ENCODE results near the gene DIAPH1. TPM values are rescaled to one million over a fixed set of nuclear protein-coding genes. Genes with fewer than 3 reads are reported as not detected.

Gene DIAPH1
- total RNA-seq, 1 donor from 2014 or later, result 20.4 TPM

GRCh38 chr5:141657404-141657803 lies 38.6 kb upstream of the DIAPH1 start:
- Mint-ChIP-seq H3K4me3 (no peak overlapping the region), H3K9me3 (no peaks in the 10 kb centered on the region), H3K27ac (no peak overlapping the region), H3K4me1 (no peaks in the 10 kb centered on the region), H3K27me3 (ENCODE audit: insufficient read depth, low read depth) (no peaks in the 10 kb centered on the region), H3K36me3 (peaks cover 26% of the 10 kb centered on the region)
- Histone ChIP-seq H3K4me3 (no peak overlapping the region), H3K4me2 (no peak overlapping the region), H3K27me3 (no peaks in the 10 kb centered on the region), H3K9ac (no peak overlapping the region), H3K36me3 (no peaks in the 10 kb centered on the region), H2AFZ (replicated peaks) (no peak overlapping the region), H3K9me3 (ENCODE audit: low read depth) (no peaks in the 10 kb centered on the region), H4K20me1 (ENCODE audit: low read depth) (no peaks in the 10 kb centered on the region), H3K4me1 (no peaks in the 10 kb centered on the region), H3K27ac (no peak overlapping the region), H3K79me2 (ENCODE audit: low read depth) (no peaks in the 10 kb centered on the region), H3F3A (ENCODE audit: low read depth) (peaks cover 3% of the 10 kb centered on the region)
- DNase-seq (ENCODE audit: low spot score), result no peak
- TF ChIP-seq EZH2 (IDR thresholded peaks at IDR 0.05) (no peak), CTCF (IDR thresholded peaks at IDR 0.05) (no peak), EZH2phosphoT487 (IDR thresholded peaks at IDR 0.05) (no peak)

- no peak for TF ChIP-seq EZH2 (IDR thresholded peaks at IDR 0.05)
- no peak overlapping the region for H3K9ac ChIP-seq
- H3K36me3 ChIP-seq, result no peaks in the 10 kb centered on the region
- Mint-ChIP-seq H3K4me1 (peaks cover 4% of the 10 kb centered on the region), H3K36me3 (peaks cover 24% of the 10 kb centered on the region), H3K4me3 (no peak overlapping the region), H3K27ac (no peak overlapping the region), H3K9me3 (no peaks in the 10 kb centered on the region), H3K27me3 (ENCODE audit: insufficient read depth, low read depth) (peaks cover 2% of the 10 kb centered on the region)
- no peaks in the 10 kb centered on the region for H3K9me3 ChIP-seq (ENCODE audit: low read depth)
- H4K20me1 ChIP-seq (ENCODE audit: low read depth), result no peaks in the 10 kb centered on the region
- no peaks in the 10 kb centered on the region for H3K4me1 ChIP-seq
- H2AFZ ChIP-seq (replicated peaks), result no peak overlapping the region
- no peaks in the 10 kb centered on the region for H3K79me2 ChIP-seq (ENCODE audit: low read depth)
- DNase-seq (ENCODE audit: low spot score), result no peak
- H3K4me3 ChIP-seq, result no peak overlapping the region
- H3K27ac ChIP-seq, result no peak overlapping the region
- H3F3A ChIP-seq (ENCODE audit: low read depth), result peaks cover 11% of the 10 kb centered on the region
- H3K27me3 ChIP-seq, result no peaks in the 10 kb centered on the region
- no peak overlapping the region for H3K4me2 ChIP-seq
These were observed 37.6 kb upstream of the DIAPH1 start for GRCh38 chr5:141656396-141656795.

GRCh38 chr5:141655020-141655419 lies 36.2 kb upstream of the DIAPH1 start:
- H3K27ac Mint-ChIP-seq, result no peak overlapping the region

More at GRCh38 chr5:141655020-141655419, 36.2 kb upstream of the DIAPH1 start:
- Histone ChIP-seq H3K27me3 (peaks cover 6% of the 10 kb centered on the region), H3K4me3 (no peak overlapping the region), H3K9me3 (ENCODE audit: low read depth) (no peaks in the 10 kb centered on the region), H3K79me2 (ENCODE audit: low read depth) (no peaks in the 10 kb centered on the region), H3K9ac (no peak overlapping the region), H2AFZ (replicated peaks) (no peak overlapping the region), H3K4me2 (no peak overlapping the region), H3K4me1 (no peaks in the 10 kb centered on the region), H3K36me3 (no peaks in the 10 kb centered on the region), H3K27ac (no peak overlapping the region), H3F3A (ENCODE audit: low read depth) (peaks cover 11% of the 10 kb centered on the region), H4K20me1 (ENCODE audit: low read depth) (no peaks in the 10 kb centered on the region)
- TF ChIP-seq EZH2phosphoT487 (IDR thresholded peaks at IDR 0.05) (no peak), EZH2 (IDR thresholded peaks at IDR 0.05) (no peak), CTCF (IDR thresholded peaks at IDR 0.05) (no peak)
- no peak for DNase-seq (ENCODE audit: low spot score)
- H3K4me1 Mint-ChIP-seq, result peaks cover 6% of the 10 kb centered on the region
- peaks cover 3% of the 10 kb centered on the region for H3K27me3 Mint-ChIP-seq (ENCODE audit: insufficient read depth, low read depth)
- peaks cover 20% of the 10 kb centered on the region for H3K36me3 Mint-ChIP-seq
- no peak overlapping the region for H3K4me3 Mint-ChIP-seq
- no peaks in the 10 kb centered on the region for H3K9me3 Mint-ChIP-seq

Data from neural progenitor cell (in vitro differentiated cells).